GM18868 (cell line): Measurements from ENCODE around the gene RRP1B.
"Not testable (repeated sequence)": the region's sequence is repeated elsewhere in the genome, so short reads cannot be mapped to it uniquely, and the experiment has no call there.

Experiments used
- ATAC-seq: cut with Tn5 transposase; IDR thresholded peaks from one replicate; pipeline ENCODE4 v1.9.1; 2021; ENCODE audit warnings: mild to moderate bottlenecking, moderate library complexity; ENCODE audit not compliant: unreplicated experiment

Gene RRP1B

GRCh38 chr21:43640400-43640799 is 19.0 kb upstream of the RRP1B start:
- no peak for ATAC-seq

- no peak for ATAC-seq
Measured at GRCh38 chr21:43643193-43643592, 16.2 kb upstream of the RRP1B start.

GRCh38 chr21:43644071-43644470 is 15.3 kb upstream of the RRP1B start:
- no peak for ATAC-seq

DNA sequence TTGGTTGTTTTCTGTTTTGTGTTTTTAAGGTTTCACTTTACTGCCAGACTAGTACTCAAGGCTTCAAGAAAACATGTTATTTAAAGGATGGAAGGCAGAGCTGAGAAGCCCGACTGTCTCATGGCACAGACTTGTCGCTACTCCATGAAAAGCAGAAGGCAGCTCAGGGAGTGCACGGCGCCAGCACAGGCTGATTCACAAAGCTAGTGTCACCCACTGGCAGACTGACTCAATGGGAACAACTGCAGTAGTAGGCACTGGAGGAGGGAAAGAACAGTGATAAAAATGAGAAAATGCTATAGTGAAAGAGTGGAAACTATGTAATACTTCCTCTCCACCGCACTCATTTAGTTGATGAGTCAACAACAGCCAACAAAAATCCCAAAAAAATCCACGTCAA is 14.8 kb upstream of the RRP1B start:
- ATAC-seq: no peak

DNA sequence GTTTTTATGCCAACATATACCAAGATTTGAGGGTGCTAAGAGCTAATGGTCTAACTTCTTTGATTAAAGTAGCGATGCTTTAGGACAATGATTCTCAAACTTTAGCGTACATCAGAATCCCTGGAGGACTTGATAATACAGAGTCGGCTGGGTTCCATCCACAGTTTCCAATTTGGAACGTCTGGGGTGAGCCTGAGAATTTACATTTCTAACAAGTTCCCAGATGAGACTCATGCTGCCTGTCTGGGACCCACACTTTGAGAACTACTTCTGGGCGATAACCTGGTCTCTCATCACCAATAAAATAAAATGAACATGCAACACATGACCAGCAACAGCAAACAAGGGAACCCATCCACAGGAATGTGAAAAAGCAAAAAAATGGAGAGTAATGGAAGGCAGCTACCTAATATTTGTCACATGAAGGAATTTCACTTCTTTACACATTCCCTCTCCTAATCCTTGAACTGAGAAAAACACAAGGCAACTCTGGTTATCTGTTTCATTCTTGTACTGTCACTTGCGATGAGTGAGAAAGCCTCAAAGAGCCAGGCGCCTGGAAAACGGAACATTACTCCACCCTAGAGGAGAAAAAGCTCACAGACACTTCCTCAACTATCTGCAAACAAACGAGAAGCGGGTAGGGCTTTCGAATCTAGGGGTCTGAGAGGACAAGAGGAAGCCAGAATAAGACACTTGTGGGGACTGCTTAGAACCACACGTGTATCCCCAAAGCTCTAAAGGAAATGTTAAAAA is 14.0 kb upstream of the RRP1B start:
- ATAC-seq: no peak

DNA sequence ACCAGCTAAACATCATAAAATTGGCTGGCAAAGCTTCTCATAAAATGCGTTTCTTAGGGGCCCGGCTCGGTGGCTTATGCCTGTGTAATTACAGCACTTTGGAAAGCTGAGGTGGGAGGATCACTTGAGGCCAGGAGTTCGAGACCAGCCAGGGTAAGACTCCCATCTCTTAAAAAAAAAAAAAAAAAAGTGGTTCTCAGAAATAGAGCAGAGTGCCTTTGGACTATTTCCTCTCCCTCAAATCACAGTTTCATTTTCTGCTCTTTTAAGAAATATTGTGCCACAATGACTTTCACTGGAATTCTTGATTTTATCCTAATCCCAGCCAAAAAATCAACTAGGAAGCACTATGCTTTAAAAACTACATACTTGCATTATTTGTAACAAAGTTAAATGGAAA is 13.4 kb upstream of the RRP1B start:
- ATAC-seq: no peak

- peak; percentile 69 for ATAC-seq
Measured at GRCh38 chr21:43646550-43647260, 12.7 kb upstream of the RRP1B start.

DNA sequence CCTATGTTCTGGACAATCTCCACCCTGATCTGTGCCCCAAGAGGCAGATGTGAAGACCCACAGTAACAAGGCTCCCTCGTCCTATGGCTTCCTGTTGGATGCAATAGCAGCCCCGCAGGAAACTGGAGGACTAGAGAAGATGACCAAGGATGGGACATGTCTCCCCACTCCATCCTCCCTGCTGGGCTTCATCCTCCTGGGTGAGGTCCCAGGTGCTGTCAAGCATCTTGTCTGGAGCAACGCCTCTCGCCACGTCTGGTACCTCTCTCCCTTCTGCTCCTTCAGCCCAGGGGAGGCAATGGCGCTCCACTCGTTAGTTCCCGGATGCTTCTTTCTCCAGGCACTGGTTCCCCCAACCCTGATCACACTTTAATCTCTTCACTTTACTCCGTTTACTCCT is 11.2 kb upstream of the RRP1B start:
- no peak for ATAC-seq

GRCh38 chr21:43651926-43652325 is 7.4 kb upstream of the RRP1B start:
- not testable (repeated sequence) for ATAC-seq

GRCh38 chr21:43652616-43653015 is 6.7 kb upstream of the RRP1B start:
- ATAC-seq: no peak

DNA sequence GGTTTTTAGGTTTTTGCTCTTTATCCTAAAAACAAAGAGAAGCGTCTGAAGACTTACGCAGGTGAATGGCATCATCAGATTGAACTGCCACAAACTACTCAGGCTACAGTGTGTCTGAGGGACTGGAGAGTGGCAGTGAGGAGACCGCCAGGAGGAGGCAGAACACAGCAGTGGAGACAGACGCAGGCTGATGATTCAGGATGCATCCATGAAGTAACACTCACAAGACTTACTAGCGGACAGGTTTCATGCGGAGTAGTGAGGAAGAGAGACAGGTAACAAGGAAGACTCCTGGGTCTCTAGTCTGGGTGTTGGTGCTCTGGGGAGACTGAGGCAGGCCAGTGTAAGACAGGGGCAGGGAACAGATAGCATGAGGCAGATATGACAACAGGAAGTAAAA is 5.7 kb upstream of the RRP1B start:
- ATAC-seq: no peak

DNA sequence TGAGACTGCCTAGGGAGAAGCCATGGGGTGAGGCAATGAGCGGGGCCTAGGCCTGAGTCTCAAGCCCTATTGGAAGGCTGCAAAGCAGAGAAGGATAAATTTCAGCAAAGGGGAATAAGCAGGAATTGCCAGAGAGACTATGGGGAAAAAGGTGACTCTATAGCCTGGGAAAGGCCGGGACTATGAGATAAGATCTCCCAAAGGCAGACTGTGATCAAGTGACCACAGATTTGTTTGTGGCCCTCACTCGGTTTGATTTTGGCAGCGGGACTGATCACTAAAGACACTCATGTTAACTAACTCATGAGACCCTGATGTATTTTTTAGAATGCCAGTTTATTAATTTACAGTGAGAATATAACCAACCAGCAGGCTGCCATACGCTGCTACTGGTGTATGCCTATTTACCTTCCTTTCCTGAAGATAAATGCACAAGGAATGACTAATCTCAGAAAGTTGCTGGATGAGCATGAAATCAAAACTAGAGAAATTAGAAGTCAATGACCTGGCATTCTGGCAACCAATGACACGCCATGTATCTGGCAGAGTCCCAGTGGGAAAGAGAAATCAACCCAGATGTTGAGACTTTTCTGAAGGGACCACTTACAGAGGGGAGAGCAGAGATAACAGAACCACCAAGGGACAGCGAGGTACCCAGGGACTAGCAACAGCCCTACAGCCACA is 4.4 kb upstream of the RRP1B start:
- ATAC-seq: no peak

DNA sequence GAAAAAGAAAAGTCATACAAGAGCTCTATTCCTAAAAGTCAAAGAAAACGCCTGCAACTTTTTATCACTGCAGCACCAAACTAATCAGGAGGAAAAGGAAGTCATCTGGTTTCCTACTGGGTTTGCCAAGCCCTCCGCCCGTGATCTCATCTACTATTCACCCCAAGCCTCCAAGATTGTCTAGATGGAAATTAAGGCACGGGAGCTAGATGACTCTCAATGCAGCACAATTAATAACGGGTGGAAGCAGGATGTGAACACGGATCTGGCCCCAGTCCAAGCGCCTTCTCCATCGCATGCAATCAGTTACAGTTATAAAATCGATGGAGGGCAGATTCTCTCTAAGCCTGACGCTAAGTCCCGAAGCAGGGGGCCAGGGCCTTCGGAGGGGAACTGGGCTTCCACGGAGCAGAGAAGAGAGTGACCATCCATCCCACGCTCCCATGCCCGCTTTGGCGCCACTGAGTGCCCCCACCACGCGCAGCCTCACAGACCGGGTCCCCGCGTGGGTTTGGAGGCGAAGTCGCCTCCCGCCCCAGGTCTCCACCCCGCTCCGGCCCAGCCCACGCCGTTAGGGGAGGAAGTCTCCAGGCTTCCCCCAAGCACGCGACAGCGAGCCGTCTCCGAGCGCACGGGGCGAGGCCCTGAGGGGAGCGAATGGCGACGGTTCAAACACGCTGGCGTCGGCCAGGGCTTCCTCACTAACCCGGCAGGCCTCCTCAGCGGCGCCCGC is 1.8 kb upstream of the RRP1B start:
- no peak for ATAC-seq

DNA sequence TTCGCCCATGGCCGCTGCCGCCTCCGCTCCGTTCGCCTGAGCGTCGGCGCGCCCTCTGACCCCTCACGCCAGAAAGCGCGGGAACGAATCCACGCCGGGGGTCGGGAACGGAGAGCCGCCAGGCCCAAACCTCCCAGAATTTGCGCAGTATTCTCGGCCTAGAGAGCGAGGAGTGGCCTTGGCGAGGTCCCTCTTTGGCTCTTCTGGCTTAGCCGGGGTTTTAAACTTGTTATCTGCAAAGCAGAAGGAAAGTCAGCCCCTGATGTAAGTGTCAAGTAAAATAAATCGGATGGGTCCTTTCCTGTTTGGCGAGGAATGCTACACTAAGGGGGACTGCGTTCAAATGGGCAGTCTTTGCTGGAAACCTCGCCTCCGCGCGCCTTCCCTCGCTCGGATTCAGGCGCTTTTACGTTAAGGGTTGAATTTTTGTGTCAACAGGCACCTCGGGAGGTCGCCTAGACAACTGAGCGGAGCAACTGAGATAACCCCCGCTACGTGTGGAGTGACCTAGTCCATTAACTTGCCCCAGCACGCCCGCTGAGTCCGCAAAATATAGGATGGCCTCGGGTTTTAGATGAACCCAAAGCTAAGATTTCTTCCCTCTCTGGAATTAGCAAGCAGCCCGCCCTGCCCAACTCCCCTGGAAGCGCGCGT is 1.1 kb upstream of the RRP1B start:
- ATAC-seq: no peak

DNA sequence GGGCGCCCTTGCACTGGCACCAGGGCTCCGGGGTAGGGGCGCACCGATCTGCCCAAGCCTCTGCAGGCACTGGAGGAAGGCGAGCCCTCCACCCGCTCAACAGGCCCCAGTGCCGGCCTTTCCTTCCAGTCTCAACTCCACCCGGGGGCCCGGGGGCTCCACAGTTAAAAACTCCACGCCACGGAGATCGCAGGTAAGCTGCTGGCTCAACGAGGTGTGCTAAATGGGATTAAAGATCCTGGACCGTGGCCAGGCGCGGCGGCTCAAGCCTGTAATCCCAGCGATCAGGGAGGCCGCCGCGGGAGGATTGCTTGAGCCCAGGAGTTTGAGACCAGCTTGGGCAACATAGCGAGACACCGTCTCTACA is 608 bp upstream of the RRP1B start:
- no peak for ATAC-seq

- ATAC-seq: no peak
Measured at GRCh38 chr21:43662286-43662685, 2.9 kb downstream of the RRP1B start.

- no peak for ATAC-seq
Measured at GRCh38 chr21:43663033-43663432, 3.7 kb downstream of the RRP1B start.

DNA sequence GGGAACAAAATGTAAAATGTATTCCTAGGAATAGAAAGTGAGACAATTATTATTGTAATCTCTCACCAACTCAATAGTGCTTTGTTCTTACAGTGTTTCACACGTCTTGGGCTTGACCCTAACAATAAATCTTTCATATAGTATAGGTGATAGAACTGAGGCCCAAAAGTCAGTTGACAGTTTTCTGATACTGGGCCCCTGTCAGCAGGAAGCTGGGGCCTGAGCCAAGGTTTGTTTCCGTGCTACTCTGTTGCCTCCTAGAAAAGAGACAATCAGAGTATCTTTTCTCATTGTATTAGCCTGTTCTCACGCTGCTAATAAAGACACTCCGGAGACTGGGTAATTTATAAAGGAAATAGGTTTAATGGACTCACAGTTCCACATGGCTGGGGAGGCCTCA is 5.0 kb downstream of the RRP1B start:
- ATAC-seq: no peak

GRCh38 chr21:43665879-43666278 is 6.5 kb downstream of the RRP1B start:
- ATAC-seq: no peak

DNA sequence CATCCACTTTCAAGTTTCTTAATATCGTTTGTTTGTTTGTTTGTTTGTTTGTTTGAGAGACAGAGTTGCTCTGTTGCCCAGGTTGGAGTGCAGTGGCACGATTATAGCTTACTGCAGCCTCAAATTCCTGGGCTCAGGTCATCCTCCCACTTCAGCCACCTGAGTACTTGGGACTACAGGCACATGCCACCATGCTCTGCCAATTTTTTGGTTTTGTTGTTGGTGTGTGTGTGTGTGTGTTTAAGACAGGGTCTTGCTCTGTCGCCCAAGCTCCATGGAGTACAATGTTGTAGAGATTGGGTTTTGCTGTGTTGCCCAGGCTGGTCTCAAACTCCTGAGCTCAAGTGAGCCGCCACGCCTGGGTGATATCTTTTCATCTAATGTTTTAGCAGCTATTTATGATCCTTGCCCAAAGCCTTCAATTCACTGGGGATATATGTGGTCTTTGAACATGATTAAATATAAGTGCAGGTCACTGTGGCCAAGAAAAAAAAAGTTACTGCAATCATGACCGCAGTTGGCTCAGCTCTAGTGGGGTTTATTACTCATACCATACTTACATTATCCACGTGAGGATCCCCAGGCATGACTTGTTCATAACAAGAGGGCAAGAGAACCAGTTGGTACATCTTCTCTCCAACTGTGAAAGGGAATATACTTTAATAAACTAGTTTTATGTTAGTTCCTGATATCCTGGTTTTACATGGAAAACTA is 8.0 kb downstream of the RRP1B start:
- ATAC-seq: peak; percentile 54
